Suprapubic skin (tissue), 4 donors: Measurements from ENCODE around the gene RAB10. TPM values are rescaled to one million over a fixed set of nuclear protein-coding genes. Genes with fewer than 3 reads are reported as not detected.

Source experiments
- DNase-seq, 2 donors: peaks; one replicate each; pipeline ENCODE4 v3.0.0-alpha.2; 2019; ENCODE audit warnings: low spot score in 2 of 2
- H3K27ac ChIP-seq: fragments of 200-600 bp; sonication (generic); one replicate; pipeline ENCODE4 v1.5.1; 2019
- H3K27me3 ChIP-seq: fragments of 200-600 bp; sonication (generic); one replicate; pipeline ENCODE4 v1.5.1; 2019
- H3K36me3 ChIP-seq: fragments of 200-600 bp; sonication (generic); one replicate; pipeline ENCODE4 v1.5.1; 2019
- H3K4me1 ChIP-seq: fragments of 200-600 bp; sonication (generic); one replicate; pipeline ENCODE4 v1.5.1; 2019
- H3K4me3 ChIP-seq: fragments of 200-600 bp; sonication (generic); one replicate; pipeline ENCODE4 v1.5.1; 2019; ENCODE audit warnings: mild to moderate bottlenecking
- H3K9me3 ChIP-seq: fragments of 200-600 bp; sonication (generic); one replicate; pipeline ENCODE4 v1.5.1; 2019
- CTCF ChIP-seq, 2 donors: fragments of 200-600 bp in 1 of 2; fragments of 450-650 bp in 1 of 2; sonication (generic) in 1 of 2; IDR thresholded peaks; one replicate each; pipeline ENCODE4 v1.5.1; 2016 to 2019; ENCODE audit warnings: antibody characterized with exemption in 2 of 2, mild to moderate bottlenecking in 1 of 2, moderate library complexity in 1 of 2
- EP300 ChIP-seq: sonication (generic); formaldehyde crosslinking; IDR thresholded peaks from one replicate; pipeline ENCODE4 v1.6.1; 2017; ENCODE audit warnings: antibody characterized with exemption
- POLR2A ChIP-seq, 2 donors: fragments of 450-650 bp; IDR thresholded peaks; one replicate each; pipeline ENCODE4 v1.6.1; 2017; ENCODE audit warnings: antibody characterized with exemption in 2 of 2, mild to moderate bottlenecking in 2 of 2, moderate library complexity in 2 of 2
- POLR2AphosphoS5 ChIP-seq, 3 donors: sonication (generic); formaldehyde crosslinking; IDR thresholded peaks; one replicate each; pipeline ENCODE4 v1.6.1; 2017; ENCODE audit warnings: antibody characterized with exemption in 3 of 3
- WGBS: methylation state at CpG from one replicate; pipeline ENCODE4 v1.1.5; 2018; 5-methylcytosine and 5-hydroxymethylcytosine counted together
- total RNA-seq, 4 donors: library from RNA; depleted of rRNA; stranded (reverse); fragments of >200 nt; gene quantifications; one replicate each; pipeline ENCODE4 v1.1.0, GENCODE V29; 2016

RAB10 gene
- total RNA-seq, 4 donors from 2014 or later = 145 to 171 (median 165) TPM

GRCh38 chr2:26141145-26141769, 107.4 kb downstream of the RAB10 start:
- H3K9me3 ChIP-seq = no peaks in the 10 kb centered on the region
- H3K27me3 ChIP-seq = no peaks in the 10 kb centered on the region
- H3K36me3 ChIP-seq = no peaks in the 10 kb centered on the region
- 92% methylated on average over 18 of the region's 18 CpGs for WGBS
- H3K27ac ChIP-seq = no peak overlapping the region
- DNase-seq = no peak
- H3K4me3 ChIP-seq = no peak overlapping the region
- peaks cover 8% of the 10 kb centered on the region for H3K4me1 ChIP-seq
- TF ChIP-seq POLR2A (IDR thresholded peaks at IDR 0.05) (no peak), CTCF (IDR thresholded peaks at IDR 0.05) (no peak), EP300 (no peak), POLR2AphosphoS5 (IDR thresholded peaks at IDR 0.05) (no peak)

- Histone ChIP-seq H3K4me3 (no peak overlapping the region), H3K4me1 (peaks cover 8% of the 10 kb centered on the region), H3K36me3 (no peaks in the 10 kb centered on the region), H3K27me3 (no peaks in the 10 kb centered on the region), H3K27ac (no peak overlapping the region), H3K9me3 (no peaks in the 10 kb centered on the region)
- no peak for TF ChIP-seq CTCF (IDR thresholded peaks at IDR 0.05)
- DNase-seq = no peak
- WGBS = 65% methylated on average over 7 of the region's 7 CpGs
Observed at GRCh38 chr2:26144031-26144430, 110.1 kb downstream of the RAB10 start.

- Histone ChIP-seq H3K27me3 (no peaks in the 10 kb centered on the region), H3K27ac (no peak overlapping the region), H3K4me1 (peaks cover 8% of the 10 kb centered on the region), H3K9me3 (no peaks in the 10 kb centered on the region), H3K36me3 (no peaks in the 10 kb centered on the region), H3K4me3 (no peak overlapping the region)
- WGBS = 25% methylated on average over 11 of the region's 11 CpGs
- DNase-seq = no peak
- TF ChIP-seq EP300 = no peak
- TF ChIP-seq CTCF (IDR thresholded peaks at IDR 0.05) = peak; percentile 62 to 79
- no peak for TF ChIP-seq POLR2A (IDR thresholded peaks at IDR 0.05)
- no peak for TF ChIP-seq POLR2AphosphoS5 (IDR thresholded peaks at IDR 0.05)
Observed at GRCh38 chr2:26144953-26145680, 111.2 kb downstream of the RAB10 start.

- no peaks in the 10 kb centered on the region for H3K36me3 ChIP-seq
- no peaks in the 10 kb centered on the region for H3K9me3 ChIP-seq
- peaks cover 8% of the 10 kb centered on the region for H3K4me1 ChIP-seq
- WGBS = 37% methylated on average over 2 of the region's 2 CpGs
- H3K27me3 ChIP-seq = peaks cover 3% of the 10 kb centered on the region
- H3K4me3 ChIP-seq = no peak overlapping the region
- no peak overlapping the region for H3K27ac ChIP-seq
- no peak for DNase-seq
- TF ChIP-seq EP300 = no peak
- no peak for TF ChIP-seq POLR2A (IDR thresholded peaks at IDR 0.05)
- no peak for TF ChIP-seq CTCF (IDR thresholded peaks at IDR 0.05)
- TF ChIP-seq POLR2AphosphoS5 (IDR thresholded peaks at IDR 0.05) = no peak
Observed at GRCh38 chr2:26148501-26148900, 114.6 kb downstream of the RAB10 start.

GRCh38 chr2:26150243-26150642, 116.4 kb downstream of the RAB10 start:
- TF ChIP-seq EP300 = no peak
- TF ChIP-seq CTCF (IDR thresholded peaks at IDR 0.05) = no peak
- no peak for TF ChIP-seq POLR2A (IDR thresholded peaks at IDR 0.05)
- TF ChIP-seq POLR2AphosphoS5 (IDR thresholded peaks at IDR 0.05) = no peak
- WGBS = 79% methylated on average over 12 of the region's 12 CpGs

More at GRCh38 chr2:26150243-26150642, 116.4 kb downstream of the RAB10 start:
- Histone ChIP-seq H3K9me3 (no peaks in the 10 kb centered on the region), H3K27me3 (peaks cover 3% of the 10 kb centered on the region), H3K36me3 (no peaks in the 10 kb centered on the region), H3K4me3 (no peak overlapping the region), H3K27ac (no peak overlapping the region), H3K4me1 (peaks cover under 1% of the 10 kb centered on the region)
- DNase-seq = no peak
